NCI-H748 treated with DMSO at 0.1 percent for 48 hours (cell line): Measurements from ENCODE around the gene RBL1.
"Not testable (repeated sequence)": the region's sequence is repeated elsewhere in the genome, so short reads cannot be mapped to it uniquely, and the experiment has no call there.

Experiments
- DNase-seq: peaks from one replicate; lab custom pipeline; 2025; lab: John Stamatoyannopoulos, UW

RBL1 gene, protein sequence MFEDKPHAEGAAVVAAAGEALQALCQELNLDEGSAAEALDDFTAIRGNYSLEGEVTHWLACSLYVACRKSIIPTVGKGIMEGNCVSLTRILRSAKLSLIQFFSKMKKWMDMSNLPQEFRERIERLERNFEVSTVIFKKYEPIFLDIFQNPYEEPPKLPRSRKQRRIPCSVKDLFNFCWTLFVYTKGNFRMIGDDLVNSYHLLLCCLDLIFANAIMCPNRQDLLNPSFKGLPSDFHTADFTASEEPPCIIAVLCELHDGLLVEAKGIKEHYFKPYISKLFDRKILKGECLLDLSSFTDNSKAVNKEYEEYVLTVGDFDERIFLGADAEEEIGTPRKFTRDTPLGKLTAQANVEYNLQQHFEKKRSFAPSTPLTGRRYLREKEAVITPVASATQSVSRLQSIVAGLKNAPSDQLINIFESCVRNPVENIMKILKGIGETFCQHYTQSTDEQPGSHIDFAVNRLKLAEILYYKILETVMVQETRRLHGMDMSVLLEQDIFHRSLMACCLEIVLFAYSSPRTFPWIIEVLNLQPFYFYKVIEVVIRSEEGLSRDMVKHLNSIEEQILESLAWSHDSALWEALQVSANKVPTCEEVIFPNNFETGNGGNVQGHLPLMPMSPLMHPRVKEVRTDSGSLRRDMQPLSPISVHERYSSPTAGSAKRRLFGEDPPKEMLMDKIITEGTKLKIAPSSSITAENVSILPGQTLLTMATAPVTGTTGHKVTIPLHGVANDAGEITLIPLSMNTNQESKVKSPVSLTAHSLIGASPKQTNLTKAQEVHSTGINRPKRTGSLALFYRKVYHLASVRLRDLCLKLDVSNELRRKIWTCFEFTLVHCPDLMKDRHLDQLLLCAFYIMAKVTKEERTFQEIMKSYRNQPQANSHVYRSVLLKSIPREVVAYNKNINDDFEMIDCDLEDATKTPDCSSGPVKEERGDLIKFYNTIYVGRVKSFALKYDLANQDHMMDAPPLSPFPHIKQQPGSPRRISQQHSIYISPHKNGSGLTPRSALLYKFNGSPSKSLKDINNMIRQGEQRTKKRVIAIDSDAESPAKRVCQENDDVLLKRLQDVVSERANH

GRCh38 chr20:37095599-37096414 is at the start of gene RBL1:
Gene RBL1, minus strand, starts transcription at chr20:37095997. Its CDS starts 69 bp downstream, at chr20:37095928.
- peak; percentile 83 for DNase-seq

DNA sequence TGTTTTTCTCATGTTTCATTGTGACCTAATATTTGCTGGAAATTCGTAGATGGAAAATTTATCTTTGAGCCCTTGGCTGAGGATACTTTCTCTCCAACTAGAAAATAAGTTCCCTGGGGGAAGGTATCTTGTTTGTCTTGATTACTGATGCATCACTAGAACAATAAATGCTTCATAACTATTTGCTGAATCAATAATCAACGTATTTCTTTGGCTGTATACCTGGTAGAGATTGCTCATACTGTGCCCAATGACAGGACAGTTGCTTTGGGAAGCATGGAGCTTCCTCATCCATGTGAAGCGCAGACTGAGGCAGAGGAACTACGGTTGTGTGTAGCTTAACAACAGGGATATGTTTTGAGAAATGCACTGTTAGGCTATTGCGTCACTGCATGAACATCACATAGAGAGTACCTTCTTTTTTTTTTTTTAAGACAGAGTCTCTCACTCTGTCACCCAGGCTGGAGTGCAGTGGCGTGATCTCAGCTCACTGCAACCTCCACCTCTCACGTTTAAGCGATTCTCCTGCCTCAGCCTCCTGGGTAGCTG is 49.1 kb upstream of the RBL1 start:
- DNase-seq = no peak

DNA sequence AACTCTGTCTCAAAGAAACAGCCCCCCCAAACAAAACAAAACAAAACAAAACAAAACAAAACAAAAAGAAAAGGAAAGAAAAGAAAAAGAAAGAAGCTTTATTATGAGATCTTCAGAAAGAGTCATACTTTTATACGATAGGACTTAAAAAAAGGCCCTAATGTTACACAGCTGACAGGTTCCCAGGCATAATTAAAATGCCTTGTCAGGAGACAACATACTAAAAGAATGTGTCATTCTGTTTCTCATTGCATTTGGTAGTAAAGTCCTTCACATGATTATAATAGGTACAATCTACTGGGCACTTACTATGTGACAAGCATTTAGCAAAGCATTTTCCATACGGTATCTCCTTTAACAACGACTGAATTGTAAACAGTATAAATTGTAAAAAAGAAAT is 46.9 kb upstream of the RBL1 start:
- DNase-seq = no peak

- DNase-seq = no peak
Measured at GRCh38 chr20:37137547-37137946, 41.8 kb upstream of the RBL1 start.

DNA sequence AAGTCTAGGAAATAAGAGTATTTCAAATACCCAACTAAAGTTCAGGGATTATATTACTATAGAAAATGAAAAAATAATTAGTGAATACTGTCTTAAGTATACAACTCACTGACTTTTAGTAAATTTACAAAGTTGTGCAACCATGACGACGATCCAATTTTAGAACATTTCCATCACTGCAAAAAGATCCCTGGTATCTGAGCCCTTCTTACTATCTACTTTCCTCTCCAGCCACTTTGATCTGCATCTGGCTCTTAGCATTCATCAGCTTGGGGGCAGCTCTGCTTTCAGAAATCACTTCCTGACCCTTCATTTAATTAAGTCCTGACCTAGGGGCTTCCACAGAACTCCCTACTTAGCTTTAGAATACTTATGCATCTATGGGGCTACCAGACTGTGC is 38.2 kb upstream of the RBL1 start:
- DNase-seq = no peak

DNA sequence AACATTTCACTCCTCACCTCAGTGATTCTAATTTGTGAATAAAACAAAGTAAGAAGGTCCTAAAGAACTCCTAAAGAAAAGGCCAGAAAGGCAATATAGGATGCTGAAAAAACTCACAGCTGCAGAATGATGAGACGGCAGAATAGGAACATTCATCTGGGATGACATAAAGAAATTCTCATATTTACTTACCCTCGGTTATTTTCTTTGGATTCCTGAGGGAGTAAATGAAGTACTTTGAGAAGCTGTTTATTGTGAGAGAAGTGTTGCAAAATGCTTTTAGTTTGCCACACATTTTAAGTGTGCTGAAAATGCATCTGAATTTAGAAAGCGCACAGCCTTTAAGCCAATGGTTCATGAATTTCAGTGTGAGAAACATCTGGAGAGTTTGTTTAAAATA is 35.7 kb upstream of the RBL1 start:
- no peak for DNase-seq

DNA sequence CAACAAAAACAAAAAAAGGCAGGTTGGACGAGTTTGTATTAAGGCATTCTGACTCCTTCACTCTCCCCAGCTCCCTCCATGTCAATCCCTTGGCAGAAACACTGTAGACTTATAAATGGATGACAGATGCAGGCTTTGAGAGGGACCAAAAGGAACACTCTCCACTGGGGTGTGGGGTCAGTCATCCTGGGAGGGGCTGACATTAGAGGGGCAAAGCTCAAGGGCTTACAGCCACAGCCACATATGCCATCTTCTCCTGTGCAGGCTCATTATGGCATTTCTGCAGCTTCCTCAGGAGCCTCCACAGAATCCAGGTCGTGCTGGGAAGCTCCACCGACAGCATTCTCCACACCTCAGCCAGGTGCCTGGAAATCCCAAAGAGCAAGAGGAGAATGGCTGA is 33.0 kb upstream of the RBL1 start:
- no peak for DNase-seq

GRCh38 chr20:37126290-37126689 is 30.5 kb upstream of the RBL1 start:
- not testable (repeated sequence) for DNase-seq

GRCh38 chr20:37123441-37123840 is 27.6 kb upstream of the RBL1 start:
- no peak for DNase-seq

DNA sequence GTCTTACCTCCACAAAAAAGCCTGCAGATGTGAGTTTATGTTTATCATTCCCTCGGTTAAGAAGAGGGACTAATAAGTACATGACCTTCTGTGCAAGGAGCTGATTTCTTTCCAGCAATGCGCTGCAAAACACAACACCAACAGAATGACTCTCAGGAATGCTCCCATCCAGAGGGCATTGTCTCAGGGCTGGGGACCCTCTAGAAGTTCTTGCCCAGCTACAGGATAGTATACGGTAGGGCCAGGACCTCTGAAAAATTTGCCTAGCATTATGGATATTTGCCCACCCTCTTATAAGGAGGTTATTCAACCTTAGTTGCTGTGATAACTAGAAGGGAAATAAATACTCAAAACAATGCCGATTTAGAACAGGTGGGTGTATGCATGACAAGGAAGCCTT is 24.7 kb upstream of the RBL1 start:
- no peak for DNase-seq

- no peak for DNase-seq
Measured at GRCh38 chr20:37119356-37120036, 23.7 kb upstream of the RBL1 start.

DNA sequence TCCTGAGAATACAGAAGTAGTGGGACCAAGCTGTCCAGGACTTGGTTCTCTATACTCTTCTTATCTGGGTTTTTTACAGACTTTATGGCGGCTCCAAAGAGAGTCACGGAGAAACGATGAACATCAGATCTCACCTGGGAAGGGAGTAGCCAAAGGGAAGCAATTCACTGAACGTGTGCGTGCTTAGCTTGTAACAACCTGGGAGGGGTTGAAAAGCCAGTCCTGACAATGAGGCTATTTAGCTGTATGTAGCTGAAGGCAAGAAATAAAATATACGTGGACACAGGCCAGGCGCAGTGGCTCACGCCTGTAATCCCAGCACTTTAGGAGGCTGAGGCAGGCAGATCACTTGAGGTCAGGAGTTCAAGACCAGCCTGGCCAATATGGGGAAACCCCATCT is 18.2 kb upstream of the RBL1 start:
- no peak for DNase-seq

DNA sequence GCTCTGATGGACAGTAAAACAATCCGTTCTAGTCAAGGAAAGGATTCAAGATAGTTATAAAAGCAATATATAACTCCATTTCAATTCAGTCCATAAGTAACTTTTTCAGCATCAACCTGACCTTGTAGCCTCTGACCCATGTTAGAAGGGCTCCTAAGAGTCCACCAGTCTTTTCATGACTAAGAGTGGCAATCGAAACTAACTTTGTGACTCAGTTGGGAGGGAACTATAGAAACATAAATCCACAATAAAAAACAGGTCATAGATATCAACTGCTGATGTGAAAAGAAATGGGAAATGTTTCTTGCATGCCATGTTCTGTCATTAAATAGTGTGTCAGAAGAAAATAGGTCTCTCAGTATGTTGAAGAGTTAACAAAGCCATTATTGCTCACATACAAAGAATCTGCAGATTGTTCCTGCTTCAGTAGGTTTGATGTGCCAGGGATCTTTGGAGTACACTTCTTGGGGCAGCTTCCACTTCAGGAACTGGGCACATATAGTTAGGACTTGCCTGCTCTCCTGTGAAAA is 16.2 kb upstream of the RBL1 start:
- no peak for DNase-seq

DNA sequence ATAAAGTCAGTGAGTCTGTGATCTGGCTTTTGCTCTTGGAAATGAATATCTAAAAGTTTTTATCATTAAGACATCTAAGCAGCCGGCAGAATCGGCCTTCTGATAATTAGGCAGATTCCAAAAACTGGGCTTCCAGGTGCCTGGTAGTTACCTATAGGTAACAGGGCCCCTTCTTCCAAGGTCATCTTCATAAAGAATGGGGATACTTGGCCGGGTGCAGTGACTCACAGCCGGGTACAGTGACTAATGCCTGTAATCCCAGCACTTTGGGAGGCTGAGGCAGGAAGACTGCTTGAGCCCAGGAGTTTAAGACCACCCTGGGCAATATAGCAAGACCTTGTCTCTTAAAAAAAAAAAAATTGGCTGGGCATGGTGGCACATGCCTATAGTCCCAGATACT is 12.9 kb upstream of the RBL1 start:
- DNase-seq = no peak

DNA sequence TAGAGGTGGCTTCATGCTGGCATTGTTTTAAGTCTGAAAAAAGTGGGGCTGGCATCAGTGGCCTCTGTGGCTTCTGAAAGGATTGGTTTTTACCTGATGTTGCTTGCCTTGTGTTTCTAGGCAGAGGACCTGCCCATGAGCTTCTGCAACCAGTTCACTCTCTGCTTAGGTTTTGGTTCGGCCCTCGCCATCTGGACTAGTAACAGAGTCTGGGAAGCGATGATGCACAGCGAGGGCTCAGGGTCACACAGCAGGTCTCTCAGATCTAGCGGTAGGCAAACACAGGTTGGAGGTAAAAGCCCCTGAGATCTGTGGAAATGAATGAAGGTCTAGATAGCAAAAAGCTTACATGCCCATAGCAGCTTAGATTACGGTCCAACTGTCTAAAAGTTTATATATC is 6.8 kb upstream of the RBL1 start:
- no peak for DNase-seq

- DNase-seq = no peak
Measured at GRCh38 chr20:37096415-37097041, 731 bp upstream of the RBL1 start.

DNA sequence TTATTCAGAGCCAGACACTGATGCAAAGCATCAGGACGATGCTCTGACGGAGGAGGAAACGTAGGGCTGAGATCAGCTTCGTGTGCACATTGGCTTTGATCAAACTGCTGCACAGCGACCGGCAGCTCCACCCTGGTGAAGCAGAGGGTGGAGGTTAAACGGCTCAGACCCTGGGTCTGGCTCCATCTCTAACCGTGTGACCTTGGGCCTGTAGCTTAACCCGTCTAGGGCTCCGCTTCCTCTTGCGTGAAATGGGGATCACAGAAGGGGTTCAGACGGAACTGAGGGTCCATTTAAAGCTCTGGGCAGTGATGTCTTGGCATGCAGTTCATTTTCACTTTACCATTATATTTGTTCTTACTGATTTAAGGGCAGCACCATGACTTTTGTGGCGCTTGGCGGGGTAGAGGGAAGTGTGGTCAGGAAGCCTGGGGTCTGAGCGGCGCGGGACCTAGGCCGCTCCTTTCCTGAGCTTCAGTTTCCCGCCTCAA is 644 bp downstream of the RBL1 start:
- no peak for DNase-seq

DNA sequence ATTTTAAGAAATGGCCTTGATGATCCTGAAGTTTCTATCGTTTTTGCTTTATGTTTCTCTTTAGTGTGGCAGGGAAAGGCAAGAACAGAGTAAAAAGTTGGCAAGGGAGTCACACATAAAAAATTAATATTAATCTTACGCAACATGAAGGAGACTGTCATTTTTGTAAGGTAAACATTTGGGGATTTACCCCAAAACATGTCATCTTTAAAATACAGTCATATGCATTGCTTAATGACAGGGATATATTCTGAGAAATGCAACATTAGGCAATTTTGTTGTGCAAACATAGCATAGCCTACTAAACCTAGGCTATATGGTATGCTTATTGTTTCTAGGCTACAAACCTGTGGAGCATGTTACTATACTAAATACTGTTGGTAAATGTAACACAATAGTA is 5.4 kb downstream of the RBL1 start:
- no peak for DNase-seq

- no peak for DNase-seq
Measured at GRCh38 chr20:37081717-37082289, 14.0 kb downstream of the RBL1 start.

DNA sequence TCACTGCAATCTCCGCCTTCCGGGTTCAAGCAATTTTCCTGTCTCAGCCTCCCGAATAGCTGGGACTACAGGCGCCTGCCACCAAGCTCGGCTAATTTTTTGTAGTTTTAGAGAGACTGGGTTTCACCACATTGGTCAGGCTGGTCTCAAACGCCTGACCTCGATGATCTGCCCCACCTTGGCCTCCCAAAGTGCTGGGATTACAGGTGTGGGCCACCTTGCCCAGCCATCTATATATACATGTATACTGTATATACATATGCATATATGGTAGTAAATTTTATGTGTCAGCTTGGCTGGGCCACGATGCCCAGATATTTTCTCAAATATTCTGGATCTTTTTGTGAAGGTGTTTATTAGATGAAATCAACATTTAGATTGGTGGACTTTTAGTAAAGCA is 18.8 kb downstream of the RBL1 start:
- no peak for DNase-seq
